ENCODE data around the gene MAPKAP1.

DNA sequence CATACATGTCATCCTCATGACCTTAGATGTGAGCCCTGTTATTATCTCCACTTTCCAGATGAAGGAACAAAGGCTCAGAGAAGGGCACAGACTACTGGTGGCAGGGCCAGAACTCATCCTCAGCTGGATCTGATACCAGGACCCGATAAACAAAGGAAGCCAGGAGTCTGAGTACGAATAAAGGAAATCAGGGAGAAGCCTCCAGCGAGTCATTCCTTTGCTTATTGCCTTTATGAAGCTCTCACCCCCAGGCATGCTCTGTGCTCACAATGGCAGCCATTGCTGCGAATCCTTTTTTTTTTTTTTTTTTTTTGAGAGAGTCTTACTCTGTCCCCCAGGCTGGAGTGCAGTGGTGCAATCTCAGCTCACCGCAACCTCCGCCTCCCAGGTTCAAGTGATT is 315.3 kb downstream of the MAPKAP1 start:
- TF ChIP-seq YY1 (IDR thresholded peaks at IDR 0.05; ENCODE audit: insufficient read depth, insufficient read length) (no peak), ZNF274 (IDR thresholded peaks at IDR 0.05; ENCODE audit: low read depth, low read length) (no peak)
